Measurements from ENCODE around the gene NELFE. TPM values are rescaled to one million over a fixed set of nuclear protein-coding genes. Genes with fewer than 3 reads are reported as not detected.

NELFE gene
- total RNA-seq, 1 experiment from 2014 or later = 68.3 TPM

DNA sequence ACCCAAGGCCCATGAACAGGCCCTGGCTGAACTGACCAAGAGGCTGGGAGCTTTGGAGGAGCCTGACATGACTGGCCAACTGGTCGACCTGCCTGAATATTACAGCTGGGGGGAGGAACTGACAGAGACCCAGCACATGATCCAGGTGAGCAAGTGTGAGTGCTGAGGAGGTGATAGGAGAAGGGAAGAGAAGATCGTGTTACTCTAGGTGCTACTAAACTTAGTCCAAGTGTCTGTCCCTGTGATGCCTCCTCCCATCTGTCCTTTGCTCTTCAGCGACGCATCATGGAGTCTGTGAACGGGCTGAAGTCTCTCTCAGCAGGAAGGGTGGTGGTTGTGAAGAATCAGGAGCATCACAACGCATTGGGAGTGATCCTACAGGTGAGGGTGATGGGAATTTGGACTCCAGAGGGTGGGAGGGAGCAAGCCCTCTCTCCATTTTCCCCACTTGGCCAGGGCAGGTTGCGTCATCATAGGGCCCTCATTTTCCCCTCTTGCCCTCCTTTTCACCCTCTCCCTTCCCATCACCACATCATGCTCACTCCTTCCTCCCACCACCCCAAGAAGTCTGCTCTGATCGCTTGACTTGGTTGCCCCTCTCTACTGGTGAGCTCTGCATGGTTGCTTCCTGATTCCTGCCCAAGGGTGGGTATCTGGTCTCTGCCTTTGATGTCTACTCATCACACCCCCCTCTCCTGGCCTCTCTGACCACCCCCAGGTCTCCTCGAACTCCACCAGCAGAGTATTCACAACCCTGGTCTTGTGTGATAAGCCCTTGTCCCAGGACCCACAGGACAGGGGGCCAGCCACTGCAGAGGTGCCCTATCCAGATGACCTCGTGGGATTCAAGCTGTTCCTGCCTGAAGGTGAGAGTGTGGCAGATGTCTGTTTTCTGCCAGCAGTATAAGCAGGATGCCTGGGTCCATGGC, 8.5 kb upstream of the NELFE start:
- Histone ChIP-seq H3K36me3 (ENCODE audit: control insufficient read depth in 1 of 2, insufficient read depth in 2 of 2, low read length in 2 of 2) (peaks cover 37 to 45% of the 10 kb centered on the region in 2 experiments; a peak in 3 of 4 replicates), H3K27me3 (ENCODE audit: insufficient read depth, low read length) (no peaks in the 10 kb centered on the region), H3K4me2 (ENCODE audit: low read length) (no peak overlapping the region), H3K27ac (ENCODE audit: low read depth, low read length) (no peak overlapping the region), H3K4me3 (replicated peaks in 1 of 2; ENCODE audit: low read depth in 1 of 2, low read length in 2 of 2) (no peak overlapping the region), H3K9ac (ENCODE audit: low read length) (no peak overlapping the region), H3K4me1 (ENCODE audit: control insufficient read depth in 1 of 2, insufficient read depth in 2 of 2, low read length in 2 of 2) (peaks cover 3 to 14% of the 10 kb centered on the region in 2 experiments; a peak in 3 of 4 replicates), H3K9me2 (ENCODE audit: insufficient read depth) (no peaks in the 10 kb centered on the region), H3K9me3 (ENCODE audit: control insufficient read depth in 1 of 2, insufficient read depth in 1 of 2, low read depth in 1 of 2, low read length in 2 of 2) (no peaks in the 10 kb centered on the region), H3K79me2 (ENCODE audit: insufficient read depth, low read length) (peaks cover 15% of the 10 kb centered on the region), H4K20me1 (ENCODE audit: insufficient read depth) (no peaks in the 10 kb centered on the region), H2AFZ (ENCODE audit: low read depth, low read length, poor library complexity, severe bottlenecking) (no peak overlapping the region)
- intact Hi-C loops (cut with micrococcal nuclease) = no loop called here
- ChIA-PET RAD21 (ENCODE audit: low non-redundant PET in 1 of 2, low total read pairs in 2 of 2, uncharacterized antibody in 2 of 2, unreplicated experiment in 2 of 2) (no interaction called here), POLR2A (interaction anchor here (1.4 kb wide), 1 partner anchor 8 kb away, joined by 3 read pairs; the partner anchor contains the start of gene SKIC2), CTCF (no interaction called here)
- ATAC-seq (no peak), DNase-seq (ENCODE audit: low read depth, low spot score) (no peak)
- TF ChIP-seq YY1 (IDR thresholded peaks at IDR 0.05; ENCODE audit: extremely low read depth, insufficient replicate concordance, low read depth, low read length) (no peak), ATF3 (IDR thresholded peaks at IDR 0.05) (no peak), ELF1 (IDR thresholded peaks at IDR 0.05; ENCODE audit: borderline replicate concordance, low read depth) (no peak), CBX3 (IDR thresholded peaks at IDR 0.05; ENCODE audit: low read depth) (no peak), EGR1 (IDR thresholded peaks at IDR 0.05; ENCODE audit: low read depth) (no peak), CTCF (IDR thresholded peaks at IDR 0.05 in 2 of 3, conservative IDR thresholded peaks at IDR 0.05 in 1 of 3; ENCODE audit: borderline replicate concordance in 1 of 3, insufficient read depth in 1 of 3, low read depth in 2 of 3, low read length in 2 of 3) (no peak), SIN3A (IDR thresholded peaks at IDR 0.05; ENCODE audit: low read depth) (no peak)
- no TSS peak for BruUV-seq (replicated peaks)
